DOHH2 (cell line): ENCODE measurements around the gene ZNF503.

Source experiments
- H3F3A ChIP-seq: fragments of 200-600 bp; sonication (generic), shearing (Covaris generic); 2 replicates; pipeline ENCODE4 v1.6.0; 2016; ENCODE audit warnings: antibody characterized with exemption, mild to moderate bottlenecking; ENCODE audit not compliant: control insufficient read depth, insufficient read depth
- H3K27ac ChIP-seq: fragments of 200-600 bp; sonication (generic); 2 replicates; pipeline ENCODE4 v1.5.1; 2014; ENCODE audit warnings: low read depth, mild to moderate bottlenecking, low read length, moderate library complexity
- H3K27me3 ChIP-seq: fragments of 200-600 bp; sonication (generic); 2 replicates; pipeline ENCODE4 v1.6.1; 2014; ENCODE audit warnings: mild to moderate bottlenecking, low read length, mixed read lengths; ENCODE audit not compliant: control insufficient read depth
- H3K36me3 ChIP-seq: fragments of 200-600 bp; sonication (generic); 2 replicates; pipeline ENCODE4 v1.6.1; 2014; ENCODE audit warnings: mild to moderate bottlenecking, low read length, moderate library complexity, mixed read lengths; ENCODE audit not compliant: control insufficient read depth
- H3K4me1 ChIP-seq: fragments of 200-600 bp; sonication (generic); 2 replicates; pipeline ENCODE4 v1.6.1; 2014; ENCODE audit warnings: mild to moderate bottlenecking, low read length, mixed read lengths; ENCODE audit not compliant: control insufficient read depth
- H3K4me2 ChIP-seq: fragments of 200-600 bp; sonication (generic); 2 replicates; pipeline ENCODE4 v1.6.0; 2014; ENCODE audit warnings: mild to moderate bottlenecking, low read length, moderate library complexity
- H3K4me3 ChIP-seq: fragments of 200-600 bp; sonication (generic); 2 replicates; pipeline ENCODE4 v1.5.1; 2014; ENCODE audit warnings: mild to moderate bottlenecking, low read length, mixed read lengths
- H3K79me2 ChIP-seq: fragments of 200-600 bp; sonication (generic); 2 replicates; pipeline ENCODE4 v1.6.1; 2014; ENCODE audit warnings: mild to moderate bottlenecking, low read length, mixed read lengths; ENCODE audit not compliant: control insufficient read depth
- H3K9me2 ChIP-seq: fragments of 200-600 bp; sonication (generic); replicated peaks from 2 replicates; pipeline ENCODE4 v1.6.1; 2014; ENCODE audit warnings: mild to moderate bottlenecking, low read length, mixed read lengths; ENCODE audit not compliant: control insufficient read depth
- H3K9me3 ChIP-seq: fragments of 200-600 bp; sonication (generic); 2 replicates; pipeline ENCODE4 v1.6.1; 2014; ENCODE audit warnings: antibody characterized with exemption, low read length, mixed read lengths; ENCODE audit not compliant: control insufficient read depth, insufficient read depth
- H4K20me1 ChIP-seq: fragments of 200-600 bp; sonication (generic); 2 replicates; pipeline ENCODE4 v1.6.0; 2014; ENCODE audit warnings: low read depth, mild to moderate bottlenecking, antibody characterized with exemption, low read length, moderate library complexity; ENCODE audit not compliant: control insufficient read depth, insufficient read depth
- EZH2phosphoT487 ChIP-seq: fragments of 200-600 bp; sonication (generic); IDR thresholded peaks from 2 replicates; pipeline ENCODE4 v1.6.1; 2017; ENCODE audit warnings: borderline replicate concordance, mild to moderate bottlenecking, antibody characterized with exemption, low read length, moderate library complexity, mixed read lengths
- TF ChIP-seq, protein P1 (sequence below): fragments of 200-600 bp; sonication (generic); IDR thresholded peaks from one replicate; pipeline ENCODE4 v1.5.1; 2014; ENCODE audit warnings: antibody characterized with exemption, mild to moderate bottlenecking, low read depth, low read length; ENCODE audit not compliant: poor library complexity, severe bottlenecking

The ZNF503 gene

GRCh38 chr10:75395932-75396630 is 5.5 kb downstream of the ZNF503 start:
- no peak overlapping the region for H3K27ac ChIP-seq
- H3K9me2 ChIP-seq, result no peaks in the 10 kb centered on the region
- no peaks in the 10 kb centered on the region for H3K27me3 ChIP-seq
- H3K36me3 ChIP-seq, result no peaks in the 10 kb centered on the region
- TF ChIP-seq, protein P1, sequence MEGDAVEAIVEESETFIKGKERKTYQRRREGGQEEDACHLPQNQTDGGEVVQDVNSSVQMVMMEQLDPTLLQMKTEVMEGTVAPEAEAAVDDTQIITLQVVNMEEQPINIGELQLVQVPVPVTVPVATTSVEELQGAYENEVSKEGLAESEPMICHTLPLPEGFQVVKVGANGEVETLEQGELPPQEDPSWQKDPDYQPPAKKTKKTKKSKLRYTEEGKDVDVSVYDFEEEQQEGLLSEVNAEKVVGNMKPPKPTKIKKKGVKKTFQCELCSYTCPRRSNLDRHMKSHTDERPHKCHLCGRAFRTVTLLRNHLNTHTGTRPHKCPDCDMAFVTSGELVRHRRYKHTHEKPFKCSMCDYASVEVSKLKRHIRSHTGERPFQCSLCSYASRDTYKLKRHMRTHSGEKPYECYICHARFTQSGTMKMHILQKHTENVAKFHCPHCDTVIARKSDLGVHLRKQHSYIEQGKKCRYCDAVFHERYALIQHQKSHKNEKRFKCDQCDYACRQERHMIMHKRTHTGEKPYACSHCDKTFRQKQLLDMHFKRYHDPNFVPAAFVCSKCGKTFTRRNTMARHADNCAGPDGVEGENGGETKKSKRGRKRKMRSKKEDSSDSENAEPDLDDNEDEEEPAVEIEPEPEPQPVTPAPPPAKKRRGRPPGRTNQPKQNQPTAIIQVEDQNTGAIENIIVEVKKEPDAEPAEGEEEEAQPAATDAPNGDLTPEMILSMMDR, result no peak
- no peak for TF ChIP-seq EZH2phosphoT487
- H3K4me2 ChIP-seq, result no peak overlapping the region
- H3K4me1 ChIP-seq, result no peaks in the 10 kb centered on the region
- no peaks in the 10 kb centered on the region for H3K79me2 ChIP-seq
- H3K4me3 ChIP-seq, result no peak overlapping the region
- H4K20me1 ChIP-seq, result no peaks in the 10 kb centered on the region
- no peaks in the 10 kb centered on the region for H3F3A ChIP-seq
- H3K9me3 ChIP-seq, result peaks cover 17% of the 10 kb centered on the region; the same call in 1 of the 2 replicates

DNA sequence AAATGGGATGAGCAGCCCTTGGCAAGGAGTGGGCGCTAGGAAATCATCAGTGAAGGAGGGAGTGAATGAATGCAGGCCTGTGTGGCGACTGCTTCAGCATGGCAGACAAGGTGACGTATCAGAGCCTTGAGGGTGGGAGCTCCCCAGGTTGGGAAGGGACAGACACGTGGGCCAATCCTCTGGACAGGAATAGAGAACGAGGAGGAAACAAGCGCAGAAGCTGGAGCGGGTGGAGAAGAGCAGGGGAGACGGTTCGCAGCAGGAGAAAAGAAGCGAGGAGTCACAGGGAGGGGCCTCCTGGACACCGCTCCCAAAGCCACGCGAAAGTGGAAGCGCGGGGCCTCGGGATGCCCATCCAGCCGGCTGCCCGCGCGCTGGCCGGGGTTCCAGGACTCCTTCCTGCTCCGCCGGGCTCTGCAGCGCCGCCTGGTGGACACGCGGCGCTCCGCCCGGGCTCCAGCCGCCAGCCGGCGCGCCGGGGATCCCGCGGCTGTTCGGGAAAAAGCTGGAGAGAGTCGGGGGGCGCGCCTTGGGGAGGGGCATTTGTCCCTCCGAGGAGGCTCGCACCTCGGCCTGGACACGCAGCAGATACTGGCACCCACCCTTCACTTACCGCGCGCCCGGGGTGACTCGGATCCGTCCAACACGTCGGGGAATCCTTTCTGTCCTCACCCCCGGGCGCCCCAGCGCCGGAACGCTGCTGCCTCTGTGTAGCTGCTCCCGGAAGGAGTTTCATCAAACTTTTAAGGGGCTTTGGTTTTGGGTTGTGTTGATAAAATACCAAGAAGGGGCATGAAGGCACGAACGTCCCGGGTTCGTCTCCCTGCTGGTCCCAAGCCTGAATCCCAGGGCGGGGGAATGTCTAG is 6.3 kb downstream of the ZNF503 start:
- TF ChIP-seq EZH2phosphoT487, result no peak
- no peaks in the 10 kb centered on the region for H3K4me1 ChIP-seq
- no peaks in the 10 kb centered on the region for H3F3A ChIP-seq
- no peaks in the 10 kb centered on the region for H3K36me3 ChIP-seq
- H3K4me2 ChIP-seq, result no peak overlapping the region
- H3K27me3 ChIP-seq, result no peaks in the 10 kb centered on the region
- H3K4me3 ChIP-seq, result no peak overlapping the region
- no peaks in the 10 kb centered on the region for H4K20me1 ChIP-seq
- H3K27ac ChIP-seq, result no peak overlapping the region
- H3K9me3 ChIP-seq, result peaks cover 12% of the 10 kb centered on the region; the same call in 1 of the 2 replicates
- no peaks in the 10 kb centered on the region for H3K9me2 ChIP-seq
- no peaks in the 10 kb centered on the region for H3K79me2 ChIP-seq

GRCh38 chr10:75394221-75394620 is 7.3 kb downstream of the ZNF503 start:
- H3K36me3 ChIP-seq, result no peaks in the 10 kb centered on the region
- H3F3A ChIP-seq, result no peaks in the 10 kb centered on the region
- H4K20me1 ChIP-seq, result no peaks in the 10 kb centered on the region
- no peaks in the 10 kb centered on the region for H3K9me2 ChIP-seq
- H3K27ac ChIP-seq, result no peak overlapping the region
- H3K79me2 ChIP-seq, result no peaks in the 10 kb centered on the region
- no peaks in the 10 kb centered on the region for H3K4me1 ChIP-seq
- peaks cover 12% of the 10 kb centered on the region; the same call in 1 of the 2 replicates for H3K9me3 ChIP-seq
- no peaks in the 10 kb centered on the region for H3K27me3 ChIP-seq
- no peak overlapping the region for H3K4me2 ChIP-seq
- H3K4me3 ChIP-seq, result no peak overlapping the region
- TF ChIP-seq, protein P1, result no peak
- no peak for TF ChIP-seq EZH2phosphoT487
